AG08396 (cell line): Measurements from ENCODE around the gene DYNLL2.
"Not testable (repeated sequence)": the region's sequence is repeated elsewhere in the genome, so short reads cannot be mapped to it uniquely, and the experiment has no call there.

Experiments
- DNase-seq: peaks from one replicate; pipeline ENCODE4 v3.0.0; 2012; ENCODE audit warnings: low spot score, mixed read lengths

DYNLL2 gene

GRCh38 chr17:58082870-58083490 is at the start of gene DYNLL2:
TSS of gene DYNLL2 (plus strand) at chr17:58083419. CDS start at chr17:58087091, 3,672 bp downstream.
- peak; percentile 99 for DNase-seq

DNA sequence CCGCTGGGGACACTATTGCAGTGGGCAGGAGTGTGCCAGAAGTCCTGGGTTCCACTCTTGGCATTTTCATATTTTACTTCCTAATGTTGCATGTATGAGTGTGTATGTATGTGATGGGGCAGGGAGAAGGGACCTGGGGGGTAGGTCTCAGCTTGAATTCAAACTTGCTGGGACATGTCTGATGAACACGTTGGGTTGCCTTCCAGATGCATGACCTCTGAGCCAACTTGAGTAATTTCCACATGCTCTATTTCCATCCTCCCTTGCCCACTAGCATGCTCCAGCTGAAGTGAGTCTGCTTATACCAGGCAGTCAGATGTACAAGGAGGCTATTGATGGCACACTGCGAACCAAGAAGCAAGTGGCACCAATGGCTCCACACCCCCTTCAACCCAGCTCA is 43.2 kb upstream of the DYNLL2 start:
- no peak for DNase-seq

- no peak for DNase-seq
Measured at GRCh38 chr17:58040386-58040785, 42.8 kb upstream of the DYNLL2 start.

DNA sequence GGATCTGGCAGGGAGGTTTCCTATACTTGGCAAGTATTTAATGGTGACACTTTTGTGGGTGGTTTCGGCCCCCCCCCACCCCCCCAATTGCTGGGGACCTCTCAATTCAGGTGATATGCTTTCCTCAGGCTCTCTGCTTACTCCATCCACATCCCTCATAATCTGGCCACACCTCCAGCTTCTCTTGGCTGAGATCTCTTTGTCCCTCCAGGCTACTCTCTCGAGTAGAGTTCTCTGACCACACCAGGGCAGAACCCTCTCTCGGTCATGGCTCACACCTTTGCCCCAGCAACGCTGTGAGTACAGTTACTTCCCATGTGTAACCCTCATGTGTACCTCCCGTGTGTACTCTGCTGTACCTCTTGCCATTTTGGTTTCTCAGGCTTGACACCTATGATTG is 42.1 kb upstream of the DYNLL2 start:
- no peak for DNase-seq

DNA sequence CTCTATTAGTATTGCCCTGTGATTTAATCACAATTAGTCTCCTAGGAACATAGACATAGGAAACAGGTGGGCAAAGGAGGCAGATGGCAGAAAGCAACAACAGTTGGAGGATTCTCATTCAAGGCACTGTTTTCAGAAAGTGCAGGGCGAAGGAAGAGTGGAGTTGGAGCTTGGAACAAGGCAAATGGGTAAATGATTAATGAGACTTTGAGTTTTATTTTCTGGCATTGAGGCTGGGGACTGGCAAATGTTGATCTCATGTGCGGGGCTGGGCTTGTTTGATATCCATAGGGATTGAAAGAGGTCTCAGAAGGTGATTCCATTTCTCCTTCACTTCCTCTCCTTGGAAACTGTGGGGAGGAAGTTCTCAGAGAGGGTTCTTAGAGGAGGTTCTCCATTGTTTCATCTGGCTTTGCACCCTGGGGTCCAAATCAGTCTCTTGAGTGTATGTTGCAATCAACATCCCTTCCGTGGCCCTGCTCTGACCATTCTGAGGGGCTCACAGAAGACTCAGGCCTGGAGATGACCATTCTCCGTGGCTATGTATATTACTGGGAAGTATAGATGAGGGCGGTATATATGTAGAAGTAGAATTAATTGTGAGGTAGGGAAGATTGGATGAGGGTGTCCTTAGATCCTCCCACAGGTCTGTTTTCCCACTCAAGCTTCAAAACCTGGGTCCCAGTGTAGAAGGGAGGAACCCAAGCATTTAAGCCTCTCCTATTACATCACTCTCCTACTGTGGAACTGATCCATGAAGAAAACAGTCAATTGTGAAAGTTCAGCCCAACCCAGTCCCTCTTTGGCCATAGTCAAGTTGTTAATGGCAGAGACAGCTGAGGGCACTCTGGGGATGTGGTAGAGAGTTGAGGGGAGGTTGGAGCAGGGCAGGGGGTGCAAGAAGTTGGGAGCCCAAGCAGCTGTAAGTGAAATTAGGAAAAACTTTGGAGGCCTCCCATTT is 39.7 kb upstream of the DYNLL2 start:
- DNase-seq, result no peak

DNA sequence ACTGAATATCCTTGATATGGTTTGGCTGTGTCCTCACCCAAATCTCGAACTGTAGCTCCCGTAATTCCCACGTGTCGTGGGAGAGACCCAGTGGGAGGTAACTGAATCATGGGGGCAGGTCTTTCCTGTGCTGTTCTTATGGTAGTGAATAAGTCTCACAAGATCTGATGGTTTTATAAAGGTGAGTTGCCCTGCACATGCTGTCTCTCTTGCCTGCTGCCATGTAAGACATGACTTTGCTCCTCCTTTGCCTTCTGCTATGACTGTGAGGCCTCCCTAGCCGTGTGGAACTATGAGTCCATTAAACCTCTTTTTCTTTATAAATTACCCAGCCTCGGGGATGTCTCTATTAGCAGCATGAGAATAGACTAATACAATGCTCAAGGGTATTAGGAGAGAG is 39.0 kb upstream of the DYNLL2 start:
- DNase-seq, result not testable (repeated sequence)

- no peak for DNase-seq
Measured at GRCh38 chr17:58046239-58047094, 36.8 kb upstream of the DYNLL2 start.

- DNase-seq, result no peak
Measured at GRCh38 chr17:58047376-58048150, 35.7 kb upstream of the DYNLL2 start.

DNA sequence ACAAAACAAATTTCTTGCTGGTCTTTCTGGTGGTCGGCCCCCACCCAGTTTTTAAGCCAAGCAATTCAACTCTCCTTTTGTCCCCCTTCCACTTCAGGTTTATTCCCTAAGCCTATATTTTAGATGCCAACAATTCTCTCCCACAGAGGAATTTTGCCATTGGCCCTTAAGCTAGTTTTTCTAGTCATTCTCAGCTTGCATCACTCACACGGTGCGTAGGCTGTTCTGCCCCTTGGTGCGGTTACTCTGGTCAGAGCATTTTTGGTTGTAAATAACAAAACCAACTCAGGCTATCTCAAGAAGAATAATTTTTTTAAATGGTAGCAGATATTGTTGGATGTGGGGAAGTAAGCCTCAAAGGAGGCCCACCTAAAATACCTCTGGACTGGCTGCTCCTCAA is 33.7 kb upstream of the DYNLL2 start:
- DNase-seq, result no peak

GRCh38 chr17:58050966-58051365 is 32.3 kb upstream of the DYNLL2 start:
- no peak for DNase-seq

DNA sequence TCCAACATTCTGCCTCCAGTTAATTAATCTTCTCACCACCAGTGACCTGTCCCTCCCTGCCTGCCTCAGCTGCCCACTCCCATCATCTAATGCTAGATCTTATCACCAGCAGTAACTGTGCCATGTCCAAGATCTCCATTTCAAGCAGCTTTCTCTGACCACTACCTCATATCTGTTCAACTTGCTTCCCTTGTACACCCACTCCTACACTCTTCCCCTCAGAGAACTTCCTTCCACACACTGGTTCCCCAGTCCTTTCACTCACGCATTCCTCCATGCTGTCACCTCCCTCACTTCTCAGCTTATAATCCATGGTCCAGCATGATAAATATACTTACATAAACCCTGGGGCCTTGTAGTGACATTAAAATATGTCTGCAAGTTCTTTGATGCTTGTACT is 31.8 kb upstream of the DYNLL2 start:
- no peak for DNase-seq

GRCh38 chr17:58052407-58052806 is 30.8 kb upstream of the DYNLL2 start:
- DNase-seq, result no peak

GRCh38 chr17:58052945-58053715 is 30.1 kb upstream of the DYNLL2 start:
- no peak for DNase-seq

DNA sequence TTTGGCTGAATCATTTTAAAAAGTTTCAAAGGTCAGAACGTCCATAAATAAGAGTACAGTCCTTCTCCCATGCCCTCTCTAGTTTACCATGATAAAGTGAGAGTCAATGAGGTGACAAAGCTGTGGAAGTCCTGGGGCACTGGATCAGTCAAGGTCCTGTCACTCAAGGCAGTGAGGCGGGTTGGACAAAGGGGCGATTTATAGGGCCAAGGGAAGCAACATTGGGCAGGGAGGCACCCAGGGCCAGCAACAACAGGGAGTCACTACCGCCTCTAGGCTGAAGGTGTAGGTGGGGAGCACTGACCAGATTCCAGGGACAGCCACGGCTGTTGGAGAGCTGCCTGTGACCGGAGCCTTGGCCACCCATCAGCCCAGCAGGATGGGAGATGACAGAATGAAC is 28.6 kb upstream of the DYNLL2 start:
- DNase-seq, result no peak

DNA sequence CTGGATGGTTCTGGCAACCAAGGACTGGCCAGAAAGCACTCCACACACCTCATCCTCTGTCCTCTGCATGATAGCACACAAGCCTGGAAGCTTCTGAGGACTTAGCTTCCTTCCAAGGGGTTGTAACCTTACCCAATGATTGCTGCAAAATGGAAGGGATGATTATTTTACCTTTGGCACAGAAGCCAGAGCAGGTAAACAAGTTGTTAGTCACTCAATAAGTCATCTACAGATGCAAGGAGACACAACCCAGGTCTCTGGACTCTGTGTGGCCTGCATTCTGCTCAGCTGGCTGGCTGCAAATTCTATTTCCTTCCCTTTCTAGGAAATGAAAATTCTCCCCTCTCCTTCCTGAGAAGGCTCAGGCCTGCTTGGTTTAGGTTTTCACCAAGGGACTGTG is 26.7 kb upstream of the DYNLL2 start:
- no peak for DNase-seq

- DNase-seq, result no peak
Measured at GRCh38 chr17:58059141-58059540, 24.1 kb upstream of the DYNLL2 start.

GRCh38 chr17:58060596-58061191 is 22.5 kb upstream of the DYNLL2 start:
- DNase-seq, result peak; percentile 37

- DNase-seq, result no peak
Measured at GRCh38 chr17:58061672-58062071, 21.5 kb upstream of the DYNLL2 start.

GRCh38 chr17:58065238-58065637 is 18.0 kb upstream of the DYNLL2 start:
- DNase-seq, result no peak

- DNase-seq, result no peak
Measured at GRCh38 chr17:58066401-58066800, 16.8 kb upstream of the DYNLL2 start.
